Endothelial cell of umbilical vein (primary cell): ENCODE results near the gene CTSK. TPM values are rescaled to one million over a fixed set of nuclear protein-coding genes. Genes with fewer than 3 reads are reported as not detected.
"Not testable (repeated sequence)": the region's sequence is repeated elsewhere in the genome, so short reads cannot be mapped to it uniquely, and the experiment has no call there.

Source experiments
- BruUV-seq: library from RNA; stranded (reverse); fragments of 400-500 nt; replicated peaks from 2 replicates; lab custom pipeline; 2021; lab: Mats Ljungman, UMichigan
- CTCF ChIA-PET: fragments of 300-600, 350-600 bp; sonication (Branson Sonifier 250); formaldehyde crosslinking; loops from one replicate; lab custom pipeline; 2021; ENCODE audit warnings: antibody characterized with exemption, inconsistent platforms; lab: Charles Lee
- POLR2A ChIA-PET: fragments of 300-600, 350-600 bp; sonication (Branson Sonifier 250); formaldehyde crosslinking; loops from one replicate; lab custom pipeline; 2021; ENCODE audit warnings: antibody characterized with exemption, inconsistent platforms; lab: Charles Lee
- DNase-seq: peaks from one replicate; pipeline ENCODE4 v3.0.0-alpha.2; 2011; ENCODE audit warnings: low read depth, low spot score
- FAIRE-seq: peaks from 2 replicates; lab custom pipeline; 2011; peaks lifted over from hg19 to GRCh38; lab: Jason Lieb, UNC
- H2AFZ ChIP-seq: 2 replicates; pipeline ENCODE4 v1.6.0; 2012; ENCODE audit warnings: low read depth, low read length, control low read depth, inconsistent platforms
- H3K27ac ChIP-seq: 2 replicates; pipeline ENCODE4 v1.5.1; 2011; ENCODE audit warnings: low read depth, mild to moderate bottlenecking, control low read depth, low read length, moderate library complexity; ENCODE audit not compliant: insufficient read depth
- H3K27me3 ChIP-seq, 2 experiments: 2 replicates each; pipeline versions ENCODE4 v1.6.0 to v1.6.1; 2011; ENCODE audit warnings: low read length in 2 of 2, mixed read lengths in 1 of 2; ENCODE audit not compliant: control insufficient read depth in 2 of 2, insufficient read depth in 2 of 2
- H3K36me3 ChIP-seq, 2 experiments: 2 replicates in 1 of 2; 3 replicates in 1 of 2; pipeline ENCODE4 v1.5.1; 2011; ENCODE audit warnings: low read length in 2 of 2, mild to moderate bottlenecking in 1 of 2, moderate library complexity in 1 of 2; ENCODE audit not compliant: control insufficient read depth in 2 of 2, insufficient read depth in 2 of 2; ENCODE audit errors: extremely low read depth in 1 of 2
- H3K4me1 ChIP-seq: 3 replicates; pipeline ENCODE4 v1.5.1; 2011; ENCODE audit warnings: mild to moderate bottlenecking, low read length; ENCODE audit not compliant: control insufficient read depth, insufficient read depth; ENCODE audit errors: extremely low read depth
- H3K4me2 ChIP-seq: 2 replicates; pipeline ENCODE4 v1.6.1; 2011; ENCODE audit warnings: low read length, control low read depth, mixed read lengths; ENCODE audit not compliant: insufficient read depth
- H3K4me3 ChIP-seq, 3 experiments: fragments of 200-600 bp in 1 of 3; sonication (generic), shearing (Covaris generic) in 1 of 3; replicated peaks in 1 of 3; 2 replicates each; pipeline ENCODE4 v1.5.1; 2011 to 2016; ENCODE audit warnings: control low read depth in 3 of 3, low read length in 3 of 3, mild to moderate bottlenecking in 2 of 3, inconsistent platforms in 1 of 3, low read depth in 1 of 3, moderate library complexity in 1 of 3; ENCODE audit not compliant: insufficient read depth in 1 of 3
- H3K79me2 ChIP-seq: 2 replicates; pipeline ENCODE4 v1.6.0; 2012; ENCODE audit warnings: low read length, inconsistent platforms; ENCODE audit not compliant: control insufficient read depth, insufficient read depth
- H3K9ac ChIP-seq: replicated peaks from 2 replicates; pipeline ENCODE3; 2011; ENCODE audit warnings: low read length, control low read depth; ENCODE audit not compliant: insufficient read depth; ENCODE audit errors: extremely low read depth
- H3K9me1 ChIP-seq: replicated peaks from 3 replicates; pipeline ENCODE4 v1.6.0; 2011; ENCODE audit warnings: mild to moderate bottlenecking, low read length; ENCODE audit not compliant: control insufficient read depth, insufficient read depth; ENCODE audit errors: extremely low read depth
- H3K9me3 ChIP-seq: replicated peaks from 2 replicates; pipeline ENCODE4 v1.5.1; 2012; ENCODE audit warnings: low read length, inconsistent platforms; ENCODE audit not compliant: control insufficient read depth, insufficient read depth
- H4K20me1 ChIP-seq: replicated peaks from 2 replicates; pipeline ENCODE3; 2011; ENCODE audit warnings: mild to moderate bottlenecking, low read length; ENCODE audit not compliant: control insufficient read depth, insufficient read depth; ENCODE audit errors: extremely low read depth
- EZH2 ChIP-seq: IDR thresholded peaks from 2 replicates; pipeline ENCODE4 v1.6.1; 2012; ENCODE audit warnings: borderline replicate concordance, low read depth, mild to moderate bottlenecking, moderate library complexity, low read length, inconsistent platforms; ENCODE audit not compliant: severe bottlenecking
- FOS ChIP-seq: IDR thresholded peaks from 2 replicates; pipeline ENCODE4 v1.6.1; 2011; ENCODE audit warnings: mild to moderate bottlenecking, low read length, moderate library complexity, borderline replicate concordance; ENCODE audit not compliant: insufficient read depth
- GATA2 ChIP-seq: IDR thresholded peaks from 2 replicates; pipeline ENCODE4 v1.7.0; 2011; ENCODE audit warnings: low read depth, mild to moderate bottlenecking, moderate library complexity, mixed read lengths, low read length; ENCODE audit not compliant: insufficient read length, insufficient read depth
- JUN ChIP-seq: IDR thresholded peaks from 2 replicates; pipeline ENCODE4 v1.6.1; 2011; ENCODE audit warnings: borderline replicate concordance, low read depth; ENCODE audit not compliant: insufficient read length, insufficient read depth
- MAX ChIP-seq: IDR thresholded peaks from 2 replicates; pipeline ENCODE4 v1.6.1; 2011; ENCODE audit not compliant: insufficient read depth, insufficient read length
- MYC ChIP-seq: IDR thresholded peaks from one replicate; pipeline ENCODE4 v1.6.1; 2011; ENCODE audit warnings: mild to moderate bottlenecking, low read depth, low read length
- POLR2A ChIP-seq: IDR thresholded peaks from 2 replicates; pipeline ENCODE4 v1.6.1; 2012; ENCODE audit warnings: low read depth, mild to moderate bottlenecking, control low read depth, low read length
- POLR2AphosphoS5 ChIP-seq: IDR thresholded peaks from 2 replicates; pipeline ENCODE4 v1.6.1; 2012; ENCODE audit warnings: low read depth, mild to moderate bottlenecking, control low read depth, low read length, moderate library complexity; ENCODE audit not compliant: insufficient read depth
- dilution Hi-C: fragments of 300-500 bp; cut with MboI; formaldehyde crosslinking; loops from one replicate; pipeline ENCODE4 v1.15.0; 2019; ENCODE audit warnings: low sequenced_read_pairs; ENCODE audit not compliant: extremely low pct_ligation_motif_present
- intact Hi-C: fragments of 100-400 bp; cut with micrococcal nuclease; formaldehyde crosslinking; loops from one replicate; pipeline ENCODE4 v1.10.0; 2022
- polyA plus RNA-seq, 4 experiments: library from polyadenylated mRNA; depleted of rRNA in 3 of 4; stranded (reverse) in 3 of 4; unstranded in 1 of 4; fragments of >200 nt; gene quantifications; 2 replicates each; pipeline versions ENCODE4 v1.2.1 to v1.2.3, GENCODE V29; 2011 to 2012; ENCODE audit warnings: missing spikeins in 1 of 4
- total RNA-seq: library from RNA; stranded (reverse); gene quantifications from 2 replicates; pipeline ENCODE4 v1.2.3, GENCODE V29; 2021
- TF ChIP-seq, protein P1 (sequence below), 2 donors: IDR thresholded peaks; 1 replicate in 1 of 2; 2 replicates in 1 of 2; pipeline ENCODE4 v1.5.1; 2011; ENCODE audit warnings: low read length in 2 of 2, mild to moderate bottlenecking in 2 of 2, moderate library complexity in 2 of 2, control low read depth in 1 of 2, inconsistent platforms in 1 of 2, low read depth in 1 of 2; ENCODE audit not compliant: insufficient read depth in 1 of 2; ENCODE audit errors: extremely low read depth in 1 of 2

The CTSK gene
- total and polyA plus RNA-seq, 2 donors (not counting 3 experiments of a cell fraction or from before 2014, with no cell fraction given) = 18.5 to 45.6 TPM

DNA sequence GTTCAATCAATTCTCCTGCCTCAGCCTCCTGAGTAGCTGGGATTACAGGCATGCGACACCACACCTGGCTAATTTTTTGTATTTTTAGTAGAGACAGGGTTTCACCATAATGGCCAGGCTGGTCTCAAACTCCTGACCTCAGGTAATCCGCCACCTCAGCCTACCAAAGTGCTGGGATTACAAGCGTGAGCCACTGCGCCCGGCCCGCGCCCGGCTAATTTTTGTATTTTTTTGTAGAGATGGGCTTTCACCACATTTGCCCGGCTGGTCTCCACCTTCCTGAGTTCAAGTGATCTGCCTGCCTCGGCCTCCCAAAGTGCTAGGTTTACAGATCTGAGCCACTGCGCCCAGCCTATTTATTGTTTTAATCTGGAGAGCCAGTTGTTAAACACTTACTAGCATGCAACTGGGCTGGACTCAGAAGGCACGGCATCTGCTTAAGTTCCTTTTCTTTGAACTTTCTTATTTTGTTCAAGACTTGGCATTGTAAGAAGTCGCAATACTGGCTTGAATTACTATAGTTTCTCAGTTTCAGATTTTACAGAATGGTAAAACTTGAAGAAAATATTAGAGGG is 32.0 kb downstream of the CTSK start:
- H3K4me2 ChIP-seq, H3K27ac ChIP-seq, H3K9me3 ChIP-seq, H3K79me2 ChIP-seq, H3K4me3 ChIP-seq, intact Hi-C loops, H3K9ac ChIP-seq, H3K36me3 ChIP-seq, BruUV-seq, H2AFZ ChIP-seq, dilution Hi-C loops, FAIRE-seq, H3K27me3 ChIP-seq, H3K4me1 ChIP-seq, POLR2A ChIA-PET, DNase-seq, H3K9me1 ChIP-seq, H4K20me1 ChIP-seq: not testable (repeated sequence)
- CTCF ChIA-PET = interaction anchor here (0.6 to 1.5 kb wide), 3 partner anchors 13 to 115 kb away, joined by 3 read pairs; no protein-coding TSS in a partner anchor

DNA sequence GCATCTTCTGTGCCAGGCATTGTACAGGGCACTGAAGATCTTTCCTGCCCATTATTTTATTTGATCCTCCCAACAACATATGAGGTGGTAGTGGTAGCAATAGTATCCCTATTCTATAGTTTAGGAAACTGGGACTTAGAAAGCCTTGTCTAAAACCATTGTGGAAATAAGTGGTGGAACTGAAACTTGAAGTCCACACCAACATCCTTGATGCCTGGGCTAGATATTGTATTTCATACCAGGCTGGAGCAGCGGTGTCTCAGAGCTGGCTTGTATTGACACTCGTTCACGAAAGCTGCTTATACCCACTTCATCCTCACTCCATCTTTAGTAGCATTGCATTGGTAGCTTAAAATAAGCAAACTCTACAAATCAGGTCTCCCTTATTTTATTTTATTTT is 32.8 kb downstream of the CTSK start:
- no peak overlapping the region for H2AFZ ChIP-seq
- CTCF ChIA-PET = interaction anchor here (1.4 kb wide), 1 partner anchor 19 kb away, joined by 3 read pairs; no protein-coding TSS in a partner anchor
- FAIRE-seq (no peak), DNase-seq (no peak)
- H3K79me2 ChIP-seq = no peaks in the 10 kb centered on the region
- POLR2A ChIA-PET = no interaction called here
- no peaks in the 10 kb centered on the region for H3K27me3 ChIP-seq
- no peak overlapping the region for H3K4me3 ChIP-seq
- H3K36me3 ChIP-seq = no peaks in the 10 kb centered on the region
- H3K4me2 ChIP-seq = no peak overlapping the region
- no peaks in the 10 kb centered on the region for H3K9me1 ChIP-seq
- intact Hi-C loops (no loop called here), dilution Hi-C loops (no loop called here)
- TF ChIP-seq POLR2AphosphoS5 (no peak), MYC (no peak), POLR2A (no peak), EZH2 (no peak), MAX (no peak), GATA2 (no peak), FOS (no peak), JUN (no peak)
- TF ChIP-seq, protein P1, sequence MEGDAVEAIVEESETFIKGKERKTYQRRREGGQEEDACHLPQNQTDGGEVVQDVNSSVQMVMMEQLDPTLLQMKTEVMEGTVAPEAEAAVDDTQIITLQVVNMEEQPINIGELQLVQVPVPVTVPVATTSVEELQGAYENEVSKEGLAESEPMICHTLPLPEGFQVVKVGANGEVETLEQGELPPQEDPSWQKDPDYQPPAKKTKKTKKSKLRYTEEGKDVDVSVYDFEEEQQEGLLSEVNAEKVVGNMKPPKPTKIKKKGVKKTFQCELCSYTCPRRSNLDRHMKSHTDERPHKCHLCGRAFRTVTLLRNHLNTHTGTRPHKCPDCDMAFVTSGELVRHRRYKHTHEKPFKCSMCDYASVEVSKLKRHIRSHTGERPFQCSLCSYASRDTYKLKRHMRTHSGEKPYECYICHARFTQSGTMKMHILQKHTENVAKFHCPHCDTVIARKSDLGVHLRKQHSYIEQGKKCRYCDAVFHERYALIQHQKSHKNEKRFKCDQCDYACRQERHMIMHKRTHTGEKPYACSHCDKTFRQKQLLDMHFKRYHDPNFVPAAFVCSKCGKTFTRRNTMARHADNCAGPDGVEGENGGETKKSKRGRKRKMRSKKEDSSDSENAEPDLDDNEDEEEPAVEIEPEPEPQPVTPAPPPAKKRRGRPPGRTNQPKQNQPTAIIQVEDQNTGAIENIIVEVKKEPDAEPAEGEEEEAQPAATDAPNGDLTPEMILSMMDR (IDR thresholded peaks at IDR 0.05; ENCODE audit: extremely low read depth in 1 of 2, insufficient read depth in 1 of 2, low read depth in 1 of 2, low read length in 2 of 2) = no peak
- H3K27ac ChIP-seq = no peak overlapping the region
- H3K9ac ChIP-seq = no peak overlapping the region
- BruUV-seq = no TSS peak
- no peaks in the 10 kb centered on the region for H3K4me1 ChIP-seq
- H4K20me1 ChIP-seq = no peaks in the 10 kb centered on the region
- no peaks in the 10 kb centered on the region for H3K9me3 ChIP-seq
